Gastrocnemius medialis (tissue), 4 donors: Measurements from ENCODE around the gene COL1A1.

Experiments
- CTCF ChIP-seq, 5 experiments: fragments of 450-650 bp in 3 of 5; fragments of 200-600 bp in 2 of 5; sonication (generic) in 2 of 5; IDR thresholded peaks in 4 of 5; conservative IDR thresholded peaks in 1 of 5; 1 replicate in 4 of 5; 2 replicates in 1 of 5; pipeline ENCODE4 v1.5.1; 2016 to 2019; ENCODE audit warnings: antibody characterized with exemption in 5 of 5, mild to moderate bottlenecking in 3 of 5, moderate library complexity in 3 of 5
- POLR2A ChIP-seq, 2 donors: fragments of 450-650 bp; IDR thresholded peaks; one replicate each; pipeline ENCODE4 v1.6.1; 2017; ENCODE audit warnings: antibody characterized with exemption in 2 of 2, mild to moderate bottlenecking in 2 of 2, moderate library complexity in 2 of 2

DNA sequence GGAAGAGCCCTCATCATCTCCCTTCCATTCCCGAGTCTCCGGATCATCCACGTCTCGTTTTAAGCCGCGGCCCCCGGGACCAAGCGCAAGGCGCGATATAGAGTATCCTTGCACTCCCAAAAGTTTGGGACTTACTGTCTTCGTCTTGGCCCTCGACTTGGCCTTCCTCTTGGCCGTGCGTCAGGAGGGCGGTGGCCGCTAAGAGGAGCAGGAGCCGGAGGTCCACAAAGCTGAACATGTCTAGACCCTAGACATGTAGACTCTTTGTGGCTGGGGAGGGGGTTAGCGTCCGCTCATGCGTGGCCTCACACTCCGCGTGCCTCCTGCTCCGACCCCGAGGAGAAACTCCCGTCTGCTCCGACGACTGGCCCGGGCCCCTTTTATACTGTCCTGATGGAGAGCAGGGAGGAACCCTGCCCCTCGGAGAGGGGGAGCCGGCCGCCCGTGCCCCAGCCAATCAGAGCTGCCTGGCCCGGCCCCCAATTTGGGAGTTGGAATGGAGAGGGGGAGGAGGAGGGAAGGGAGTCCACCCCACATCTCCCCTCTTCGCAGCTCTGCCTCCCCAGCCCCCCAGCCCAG lies at the start of gene COL1A1:
- no peak for TF ChIP-seq CTCF (IDR thresholded peaks at IDR 0.05 in 4 of 5, conservative IDR thresholded peaks at IDR 0.05 in 1 of 5)
- peak; percentile 30 to 58 for TF ChIP-seq POLR2A (IDR thresholded peaks at IDR 0.05)
